ENCODE results near the gene SGTB.
"Not testable (repeated sequence)": the region's sequence is repeated elsewhere in the genome, so short reads cannot be mapped to it uniquely, and the experiment has no call there.

The SGTB gene

DNA sequence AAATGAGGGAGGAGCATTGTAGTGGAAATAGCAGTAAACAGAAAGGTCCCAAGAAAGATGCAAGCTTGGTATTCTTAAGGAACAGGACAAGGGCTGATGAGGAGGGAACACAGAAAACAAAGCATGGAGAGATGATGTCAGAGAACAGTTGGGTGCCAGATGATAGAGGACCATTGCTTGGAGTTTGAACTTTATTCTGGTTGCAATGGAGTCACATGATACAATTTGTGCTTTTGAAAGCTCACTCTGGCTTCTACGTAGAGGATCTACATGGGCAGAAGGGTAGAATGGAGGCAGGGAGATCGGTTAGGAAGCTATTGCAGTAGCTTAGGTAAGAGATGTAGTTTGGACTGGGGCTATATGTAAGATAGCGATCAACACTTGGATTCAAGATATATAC, 39.8 kb downstream of the SGTB start:
- no peaks in the 10 kb centered on the region for H4K20me1 ChIP-seq (ENCODE audit: insufficient read depth, low read length, poor library complexity, severe bottlenecking)
- H3K79me2 ChIP-seq (ENCODE audit: insufficient read depth, low read length): no peaks in the 10 kb centered on the region
- H3K4me2 ChIP-seq (ENCODE audit: low read depth, low read length, poor library complexity, severe bottlenecking): no peak overlapping the region
- H3K27me3 ChIP-seq (ENCODE audit: insufficient read depth, low read length, poor library complexity, severe bottlenecking): no peaks in the 10 kb centered on the region
- no peak overlapping the region for H2AFZ ChIP-seq (ENCODE audit: low read length)
- H3K9me3 ChIP-seq (ENCODE audit: insufficient read depth, low read depth, low read length): no peaks in the 10 kb centered on the region
- no peaks in the 10 kb centered on the region for H3F3A ChIP-seq (ENCODE audit: low read depth)
- H3K4me3 ChIP-seq (ENCODE audit: low read length, poor library complexity, severe bottlenecking): no peak overlapping the region
- peaks cover 9% of the 10 kb centered on the region; the same call in 1 of the 2 replicates for H3K36me3 ChIP-seq (ENCODE audit: insufficient read depth, low read length)
- TF ChIP-seq EZH2phosphoT487 (IDR thresholded peaks at IDR 0.05; ENCODE audit: borderline replicate concordance) (no peak), CTCF (conservative IDR thresholded peaks at IDR 0.05; ENCODE audit: low read length) (no peak)
- no peak overlapping the region for H3K9ac ChIP-seq (ENCODE audit: low read depth, low read length, poor library complexity, severe bottlenecking)
- no peaks in the 10 kb centered on the region for H3K4me1 ChIP-seq (ENCODE audit: insufficient read depth, low read length, poor library complexity, severe bottlenecking)
- no peaks in the 10 kb centered on the region for H3K9me2 ChIP-seq (replicated peaks; ENCODE audit: low read depth, low read length)

DNA sequence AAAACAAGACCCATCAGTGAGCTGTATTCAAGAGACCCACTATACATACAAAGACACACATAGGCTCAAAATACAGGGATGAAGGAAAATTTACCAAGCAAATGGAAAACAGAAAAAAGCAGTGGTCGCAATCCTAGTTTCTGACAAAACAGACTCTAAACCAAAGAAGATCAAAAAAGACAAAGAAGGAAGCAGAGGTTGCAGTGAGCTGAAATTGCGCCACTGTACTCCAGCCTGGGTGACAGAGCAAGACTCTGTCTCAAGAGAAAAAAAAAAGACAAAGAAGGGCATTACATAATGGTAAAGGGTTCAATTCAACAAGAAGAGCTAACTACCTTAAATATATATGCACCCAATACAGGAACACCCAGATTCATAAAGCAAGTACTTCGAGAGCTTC, 45.9 kb downstream of the SGTB start:
- not testable (repeated sequence) for H3K4me3 ChIP-seq (ENCODE audit: low read length, poor library complexity, severe bottlenecking); H4K20me1 ChIP-seq (ENCODE audit: insufficient read depth, low read length, poor library complexity, severe bottlenecking); H3K4me2 ChIP-seq (ENCODE audit: low read depth, low read length, poor library complexity, severe bottlenecking); H3K9me2 ChIP-seq (replicated peaks; ENCODE audit: low read depth, low read length); H3K79me2 ChIP-seq (ENCODE audit: insufficient read depth, low read length); H3K4me1 ChIP-seq (ENCODE audit: insufficient read depth, low read length, poor library complexity, severe bottlenecking); H3F3A ChIP-seq (ENCODE audit: low read depth); H2AFZ ChIP-seq (ENCODE audit: low read length); H3K9ac ChIP-seq (ENCODE audit: low read depth, low read length, poor library complexity, severe bottlenecking); H3K27me3 ChIP-seq (ENCODE audit: insufficient read depth, low read length, poor library complexity, severe bottlenecking); H3K9me3 ChIP-seq (ENCODE audit: insufficient read depth, low read depth, low read length)
- peaks cover 14% of the 10 kb centered on the region; the same call in 1 of the 2 replicates for H3K36me3 ChIP-seq (ENCODE audit: insufficient read depth, low read length)

DNA sequence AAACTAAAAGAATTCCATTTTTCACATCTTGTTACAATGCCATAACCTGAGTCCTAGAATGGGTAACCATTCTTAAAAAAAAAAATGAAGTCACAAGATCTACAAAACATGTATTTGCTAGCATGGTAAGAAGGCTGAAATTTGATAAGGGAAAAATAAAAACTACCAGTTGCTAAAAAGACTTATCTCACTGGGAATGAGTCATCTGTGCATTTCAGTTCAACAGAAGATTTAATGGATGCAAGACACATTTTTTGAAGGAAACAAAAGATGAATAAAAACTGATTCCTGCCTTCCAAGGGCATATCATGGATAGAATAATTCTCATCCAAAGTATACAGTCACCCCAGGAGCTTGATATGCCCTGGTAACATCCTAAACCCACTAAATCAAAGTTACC, 47.2 kb downstream of the SGTB start:
- Histone ChIP-seq H3K9ac (ENCODE audit: low read depth, low read length, poor library complexity, severe bottlenecking) (no peak overlapping the region), H3K4me2 (ENCODE audit: low read depth, low read length, poor library complexity, severe bottlenecking) (no peak overlapping the region), H3K36me3 (ENCODE audit: insufficient read depth, low read length) (peaks cover 16% of the 10 kb centered on the region; the same call in 1 of the 2 replicates), H2AFZ (ENCODE audit: low read length) (no peak overlapping the region), H3K79me2 (ENCODE audit: insufficient read depth, low read length) (no peaks in the 10 kb centered on the region), H3K4me3 (ENCODE audit: low read length, poor library complexity, severe bottlenecking) (no peak overlapping the region), H3K27me3 (ENCODE audit: insufficient read depth, low read length, poor library complexity, severe bottlenecking) (no peaks in the 10 kb centered on the region), H4K20me1 (ENCODE audit: insufficient read depth, low read length, poor library complexity, severe bottlenecking) (no peaks in the 10 kb centered on the region), H3K4me1 (ENCODE audit: insufficient read depth, low read length, poor library complexity, severe bottlenecking) (no peaks in the 10 kb centered on the region), H3K9me2 (replicated peaks; ENCODE audit: low read depth, low read length) (no peaks in the 10 kb centered on the region), H3K9me3 (ENCODE audit: insufficient read depth, low read depth, low read length) (no peaks in the 10 kb centered on the region), H3F3A (ENCODE audit: low read depth) (no peaks in the 10 kb centered on the region)
- TF ChIP-seq CTCF (conservative IDR thresholded peaks at IDR 0.05; ENCODE audit: low read length) (no peak), EZH2phosphoT487 (IDR thresholded peaks at IDR 0.05; ENCODE audit: borderline replicate concordance) (no peak)

GRCh38 chr5:65672796-65673195, 49.1 kb downstream of the SGTB start:
- H3K36me3 ChIP-seq (ENCODE audit: insufficient read depth, low read length): peaks cover 16% of the 10 kb centered on the region; the same call in 1 of the 2 replicates
- H3K79me2 ChIP-seq (ENCODE audit: insufficient read depth, low read length): no peaks in the 10 kb centered on the region
- no peak overlapping the region for H3K4me2 ChIP-seq (ENCODE audit: low read depth, low read length, poor library complexity, severe bottlenecking)
- TF ChIP-seq CTCF (conservative IDR thresholded peaks at IDR 0.05; ENCODE audit: low read length): no peak
- no peak for TF ChIP-seq EZH2phosphoT487 (IDR thresholded peaks at IDR 0.05; ENCODE audit: borderline replicate concordance)
- no peak overlapping the region for H3K4me3 ChIP-seq (ENCODE audit: low read length, poor library complexity, severe bottlenecking)
- H3K9me2 ChIP-seq (replicated peaks; ENCODE audit: low read depth, low read length): no peaks in the 10 kb centered on the region
- H3K9ac ChIP-seq (ENCODE audit: low read depth, low read length, poor library complexity, severe bottlenecking): no peak overlapping the region
- no peaks in the 10 kb centered on the region for H3K9me3 ChIP-seq (ENCODE audit: insufficient read depth, low read depth, low read length)
- H2AFZ ChIP-seq (ENCODE audit: low read length): no peak overlapping the region
- no peaks in the 10 kb centered on the region for H3F3A ChIP-seq (ENCODE audit: low read depth)
- peaks cover 4% of the 10 kb centered on the region for H3K4me1 ChIP-seq (ENCODE audit: insufficient read depth, low read length, poor library complexity, severe bottlenecking)
- H4K20me1 ChIP-seq (ENCODE audit: insufficient read depth, low read length, poor library complexity, severe bottlenecking): no peaks in the 10 kb centered on the region
- no peaks in the 10 kb centered on the region for H3K27me3 ChIP-seq (ENCODE audit: insufficient read depth, low read length, poor library complexity, severe bottlenecking)
